GM18951 (cell line): ENCODE data around the gene ATP5F1A.

Experiments used
- POLR2A ChIP-seq: IDR thresholded peaks from 4 replicates; pipeline ENCODE4 v1.6.1; 2011; ENCODE audit warnings: mild to moderate bottlenecking; ENCODE audit not compliant: insufficient read length, insufficient read depth; ENCODE audit errors: extremely low read depth
- in situ Hi-C: fragments of 300-500 bp; cut with MboI; formaldehyde crosslinking; loops from one replicate; pipeline ENCODE4 v1.12.0; 2022; ENCODE audit warnings: low sequenced_read_pairs, mixed read lengths, inconsistent platforms; ENCODE audit not compliant: unreplicated experiment

Gene ATP5F1A

DNA sequence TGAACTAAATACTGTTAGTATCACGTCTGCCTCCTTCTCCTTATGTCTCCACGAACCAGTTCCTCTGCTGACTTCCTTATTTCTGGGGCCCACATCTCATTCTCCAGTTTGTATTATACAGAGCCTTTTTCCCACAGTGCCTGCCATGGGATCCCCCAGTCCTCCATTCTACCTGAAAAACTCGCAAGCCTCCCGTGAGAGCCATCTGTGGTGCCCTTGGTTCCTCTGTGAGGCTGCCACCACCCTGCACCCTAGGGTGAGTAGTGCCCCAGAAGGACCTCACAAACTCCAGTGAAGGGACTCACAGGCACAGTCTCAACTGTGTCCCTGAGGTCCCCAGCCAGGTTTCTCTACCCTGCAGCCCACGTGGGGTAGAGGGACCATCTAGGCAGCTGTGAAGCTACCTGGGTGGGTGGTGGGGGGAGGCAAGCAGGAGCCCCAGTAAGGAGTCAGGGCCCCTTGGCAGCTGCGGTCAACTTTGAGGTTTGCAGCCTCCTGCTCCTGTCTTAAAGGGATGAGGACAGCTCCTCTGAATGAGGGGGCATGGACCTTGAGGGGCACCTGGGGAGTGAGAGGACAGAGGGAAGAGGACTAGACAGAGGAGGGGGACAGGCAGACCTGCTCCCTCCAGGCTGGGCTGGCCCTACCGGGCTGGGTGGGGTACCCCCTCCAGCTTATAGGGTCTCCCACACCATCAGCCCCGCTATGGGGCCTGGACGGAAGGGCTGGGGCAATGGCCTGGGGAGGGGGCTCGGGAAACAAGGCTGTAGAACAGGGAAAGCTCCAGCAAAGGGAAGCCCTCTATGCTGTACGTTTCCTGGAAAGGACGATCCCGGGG, 27.1 kb downstream of the ATP5F1A start:
- no peak for TF ChIP-seq POLR2A
- in situ Hi-C loops, result loop anchor here (25.0 kb wide), 1 partner anchor 409 kb away; no protein-coding TSS in a partner anchor

GRCh38 chr18:46070232-46070631, 27.9 kb downstream of the ATP5F1A start:
- in situ Hi-C loops, result loop anchor here (25.0 kb wide), 1 partner anchor 408 kb away; no protein-coding TSS in a partner anchor
- no peak for TF ChIP-seq POLR2A

- TF ChIP-seq POLR2A, result no peak
- in situ Hi-C loops, result loop anchor here (25.0 kb wide), 1 partner anchor 407 kb away; no protein-coding TSS in a partner anchor
Observed at GRCh38 chr18:46069524-46069923, 28.6 kb downstream of the ATP5F1A start.

DNA sequence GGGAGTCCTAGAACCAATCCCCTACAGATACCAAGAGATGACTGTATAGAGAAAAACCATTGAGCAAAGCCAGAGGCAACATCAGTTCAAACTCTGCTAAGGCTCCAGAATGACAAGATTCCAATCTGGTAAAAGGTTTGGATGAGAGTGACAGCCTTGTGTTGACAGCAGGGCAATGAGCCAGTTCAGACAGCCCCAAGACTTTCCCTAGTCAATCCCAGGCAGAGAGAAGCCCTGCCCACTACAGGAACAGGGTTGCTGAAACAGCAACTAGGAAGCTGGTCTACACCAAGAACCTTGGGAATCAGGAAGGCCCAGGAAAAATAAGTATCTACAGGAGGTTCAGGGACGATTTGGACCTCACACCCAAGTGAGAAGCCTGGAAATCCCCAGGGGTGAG, 29.3 kb downstream of the ATP5F1A start:
- TF ChIP-seq POLR2A, result no peak
- in situ Hi-C loops, result loop anchor here (25.0 kb wide), 1 partner anchor 406 kb away; no protein-coding TSS in a partner anchor

DNA sequence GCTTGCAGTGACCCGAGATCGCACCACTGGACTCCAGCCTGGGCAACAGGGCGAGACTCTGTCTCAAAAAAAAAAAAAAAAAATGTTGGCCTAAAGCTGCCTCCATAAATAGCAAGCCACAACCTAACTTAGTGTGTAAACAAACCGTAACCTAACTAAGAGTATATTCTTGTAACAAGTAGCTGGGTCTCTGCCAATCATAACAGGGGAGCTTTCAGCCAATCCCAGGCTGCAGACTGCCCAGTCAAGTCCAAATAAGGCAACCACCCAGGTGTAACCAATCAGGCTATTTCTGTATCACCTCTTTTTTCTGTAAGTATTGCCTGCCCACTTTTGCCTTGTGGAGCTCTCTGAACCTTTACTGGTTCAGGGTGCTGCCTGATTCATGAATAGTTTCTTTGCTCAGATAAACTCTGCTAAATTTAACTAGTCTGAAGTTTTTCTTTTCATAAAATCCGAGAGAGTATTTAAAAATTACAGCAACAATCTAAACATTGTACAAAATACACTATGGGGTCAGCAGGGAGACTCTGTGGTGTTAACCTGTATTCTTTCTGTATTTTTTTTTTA, 30.6 kb downstream of the ATP5F1A start:
- in situ Hi-C loops, result loop anchor here (25.0 kb wide), 1 partner anchor 405 kb away; no protein-coding TSS in a partner anchor
- no peak for TF ChIP-seq POLR2A

DNA sequence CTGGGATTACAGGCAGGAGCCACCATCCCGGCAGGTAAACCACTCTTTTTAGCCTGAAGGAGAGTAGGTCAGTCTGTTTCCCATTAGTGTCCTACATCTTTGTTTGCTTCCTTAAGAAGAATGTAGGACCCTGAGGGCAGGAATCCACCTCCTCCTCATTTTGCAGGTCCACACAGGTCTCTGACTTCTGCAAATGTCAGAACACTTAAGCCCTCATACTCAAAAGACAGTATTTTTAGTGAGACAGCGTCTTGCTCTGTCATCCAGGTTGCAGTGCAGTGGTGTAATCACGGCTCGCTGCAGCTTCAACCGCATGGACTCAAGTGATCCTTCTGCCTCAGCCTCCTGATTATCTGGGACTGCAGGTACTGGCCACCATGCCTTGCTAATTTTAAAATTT, 35.3 kb downstream of the ATP5F1A start:
- no peak for TF ChIP-seq POLR2A
- in situ Hi-C loops, result loop anchor here (25.0 kb wide), 1 partner anchor 400 kb away; no protein-coding TSS in a partner anchor

GRCh38 chr18:46061796-46062195, 36.3 kb downstream of the ATP5F1A start:
- in situ Hi-C loops, result loop anchor here (25.0 kb wide), 1 partner anchor 399 kb away; no protein-coding TSS in a partner anchor
- TF ChIP-seq POLR2A, result no peak

- no peak for TF ChIP-seq POLR2A
- in situ Hi-C loops, result loop anchor here (25.0 kb wide), 1 partner anchor 399 kb away; no protein-coding TSS in a partner anchor
Observed at GRCh38 chr18:46061387-46061786, 36.7 kb downstream of the ATP5F1A start.

GRCh38 chr18:46060359-46060841, 37.7 kb downstream of the ATP5F1A start:
- in situ Hi-C loops, result loop anchor here (25.0 kb wide), 1 partner anchor 398 kb away; no protein-coding TSS in a partner anchor
- TF ChIP-seq POLR2A, result no peak

GRCh38 chr18:46055838-46056230, 42.3 kb downstream of the ATP5F1A start:
- TF ChIP-seq POLR2A, result no peak
- in situ Hi-C loops, result loop anchor here (25.0 kb wide), 1 partner anchor 394 kb away; no protein-coding TSS in a partner anchor

GRCh38 chr18:46054956-46055837, 42.9 kb downstream of the ATP5F1A start:
- in situ Hi-C loops, result loop anchor here (25.0 kb wide), 1 partner anchor 393 kb away; no protein-coding TSS in a partner anchor
- TF ChIP-seq POLR2A, result no peak

- in situ Hi-C loops, result loop anchor here (25.0 kb wide), 1 partner anchor 391 kb away; no protein-coding TSS in a partner anchor
- no peak for TF ChIP-seq POLR2A
Observed at GRCh38 chr18:46053368-46054095, 44.6 kb downstream of the ATP5F1A start.
